HepG2 (cell line): ENCODE measurements around the gene STX5. TPM values are rescaled to one million over a fixed set of nuclear protein-coding genes. Genes with fewer than 3 reads are reported as not detected.

Source experiments
- DPF2 ChIP-seq: sonication (generic); formaldehyde crosslinking; IDR thresholded peaks from 2 replicates; pipeline ENCODE4 v1.4.0; 2020; ENCODE audit warnings: mild to moderate bottlenecking, low read depth, missing genetic modification reagents, borderline replicate concordance
- GABPB1 ChIP-seq: IDR thresholded peaks from 2 replicates; pipeline ENCODE4 v1.6.1; 2016; ENCODE audit warnings: mild to moderate bottlenecking, missing genetic modification reagents, moderate library complexity, missing compliant biosample characterization
- MEF2D ChIP-seq: sonication (generic); formaldehyde crosslinking; IDR thresholded peaks from 2 replicates; pipeline ENCODE4 v1.5.1; 2020; ENCODE audit warnings: mild to moderate bottlenecking, missing genetic modification reagents
- NFIB ChIP-seq: sonication (generic); formaldehyde crosslinking; IDR thresholded peaks from 2 replicates; pipeline ENCODE4 v1.9.0; 2021; ENCODE audit warnings: missing genetic modification reagents, mild to moderate bottlenecking, borderline replicate concordance
- POLR2AphosphoS5 ChIP-seq: IDR thresholded peaks from 2 replicates; pipeline ENCODE4 v1.6.1; 2012; ENCODE audit warnings: low read depth, low read length
- SIN3A ChIP-seq: IDR thresholded peaks from 2 replicates; pipeline ENCODE4 v1.6.1; 2011; ENCODE audit warnings: low read depth, mild to moderate bottlenecking, control low read depth, low read length, borderline replicate concordance
- SRSF9 ChIP-seq: fragments of 200-400 bp; formaldehyde crosslinking; IDR thresholded peaks from 2 replicates; pipeline ENCODE4 v1.6.1; 2018; ENCODE audit warnings: borderline replicate concordance, mild to moderate bottlenecking, low read depth, low read length; ENCODE audit not compliant: insufficient read depth, poor library complexity, severe bottlenecking
- TOE1 ChIP-seq: sonication (generic); formaldehyde crosslinking; IDR thresholded peaks from 2 replicates; pipeline ENCODE4 v1.4.0; 2020; ENCODE audit warnings: mild to moderate bottlenecking, missing genetic modification reagents
- U2AF2 ChIP-seq: fragments of 200-400 bp; formaldehyde crosslinking; IDR thresholded peaks from 2 replicates; pipeline ENCODE4 v1.6.1; 2017; ENCODE audit warnings: low read depth, mild to moderate bottlenecking, low read length
- YEATS4 ChIP-seq: sonication (generic); formaldehyde crosslinking; IDR thresholded peaks from 2 replicates; pipeline ENCODE4 v1.4.0; 2020; ENCODE audit warnings: missing genetic modification reagents, borderline replicate concordance
- ZBTB42 ChIP-seq: sonication (generic); formaldehyde crosslinking; IDR thresholded peaks from 2 replicates; pipeline ENCODE4 v1.5.0; 2020; ENCODE audit warnings: mild to moderate bottlenecking, missing genetic modification reagents
- ZNF263 ChIP-seq: sonication (generic); formaldehyde crosslinking; IDR thresholded peaks from 2 replicates; pipeline ENCODE4 v1.4.0; 2020; ENCODE audit warnings: missing genetic modification reagents
- ZNF431 ChIP-seq: sonication (generic); formaldehyde crosslinking; IDR thresholded peaks from 2 replicates; pipeline ENCODE4 v1.9.0; 2022; ENCODE audit warnings: missing genetic modification reagents, low read depth, mild to moderate bottlenecking, borderline replicate concordance
- ZNF446 ChIP-seq: sonication (generic); formaldehyde crosslinking; IDR thresholded peaks from 2 replicates; pipeline ENCODE4 v1.5.0; 2020; ENCODE audit warnings: mild to moderate bottlenecking, missing genetic modification reagents
- ZNF550 ChIP-seq: sonication (generic); formaldehyde crosslinking; IDR thresholded peaks from 2 replicates; pipeline ENCODE4 v1.4.0; 2020; ENCODE audit warnings: mild to moderate bottlenecking, missing genetic modification reagents, borderline replicate concordance
- ZNF780A ChIP-seq: sonication (generic); formaldehyde crosslinking; IDR thresholded peaks from 2 replicates; pipeline ENCODE4 v1.8.0; 2022; ENCODE audit warnings: mild to moderate bottlenecking, missing genetic modification reagents, moderate library complexity
- polyA plus RNA-seq, 8 experiments: library from polyadenylated mRNA; depleted of rRNA in 3 of 8; stranded (reverse) in 7 of 8; unstranded in 1 of 8; fragments of >200 nt; fragmentation: Illumina TruSeq in 4 of 8; extraction: Trizol in 4 of 8; gene quantifications; 2 replicates each; pipeline versions ENCODE4 v1.2.1 to v1.2.3, GENCODE V29; 2011 to 2016; ENCODE audit warnings: low read depth in 4 of 8, missing spikeins in 1 of 8, mixed read lengths in 1 of 8; ENCODE audit not compliant: insufficient read depth in 1 of 8
- total RNA-seq, 5 experiments: library from RNA; depleted of rRNA; stranded (reverse); fragments of >200 nt; fragmentation: Illumina TruSeq; extraction: Trizol; gene quantifications; 2 replicates each; pipeline ENCODE4 v1.2.3, GENCODE V29; 2016; ENCODE audit warnings: low read depth in 1 of 5
- TF ChIP-seq, protein P1 (sequence below): sonication (generic); formaldehyde crosslinking; conservative IDR thresholded peaks from 2 replicates; pipeline ENCODE4 v1.8.0; 2022; ENCODE audit warnings: low read depth, missing genetic modification reagents
- TF ChIP-seq, protein P2 (sequence below): IDR thresholded peaks from 2 replicates; pipeline ENCODE4 v1.6.1; 2016; ENCODE audit warnings: mild to moderate bottlenecking, missing biosample characterization, missing genetic modification reagents
- TF ChIP-seq, protein P3 (sequence below): sonication (generic); formaldehyde crosslinking; IDR thresholded peaks from 2 replicates; pipeline ENCODE4 v1.5.1; 2020; ENCODE audit warnings: mild to moderate bottlenecking, missing genetic modification reagents
- TF ChIP-seq, protein P4 (sequence below): sonication (generic); formaldehyde crosslinking; IDR thresholded peaks from 2 replicates; pipeline ENCODE4 v1.5.1; 2020; ENCODE audit warnings: mild to moderate bottlenecking, missing genetic modification reagents, borderline replicate concordance
- TF ChIP-seq, protein P5 (sequence below): sonication (generic); formaldehyde crosslinking; IDR thresholded peaks from 2 replicates; pipeline ENCODE4 v1.5.1; 2020; ENCODE audit warnings: missing genetic modification reagents, mild to moderate bottlenecking, borderline replicate concordance

STX5 gene
- total and polyA plus RNA-seq, 2 of the 13 experiments (the other 11 are each of a cell fraction or from before 2014, with no cell fraction given), result 26.9 to 30.0 TPM

DNA sequence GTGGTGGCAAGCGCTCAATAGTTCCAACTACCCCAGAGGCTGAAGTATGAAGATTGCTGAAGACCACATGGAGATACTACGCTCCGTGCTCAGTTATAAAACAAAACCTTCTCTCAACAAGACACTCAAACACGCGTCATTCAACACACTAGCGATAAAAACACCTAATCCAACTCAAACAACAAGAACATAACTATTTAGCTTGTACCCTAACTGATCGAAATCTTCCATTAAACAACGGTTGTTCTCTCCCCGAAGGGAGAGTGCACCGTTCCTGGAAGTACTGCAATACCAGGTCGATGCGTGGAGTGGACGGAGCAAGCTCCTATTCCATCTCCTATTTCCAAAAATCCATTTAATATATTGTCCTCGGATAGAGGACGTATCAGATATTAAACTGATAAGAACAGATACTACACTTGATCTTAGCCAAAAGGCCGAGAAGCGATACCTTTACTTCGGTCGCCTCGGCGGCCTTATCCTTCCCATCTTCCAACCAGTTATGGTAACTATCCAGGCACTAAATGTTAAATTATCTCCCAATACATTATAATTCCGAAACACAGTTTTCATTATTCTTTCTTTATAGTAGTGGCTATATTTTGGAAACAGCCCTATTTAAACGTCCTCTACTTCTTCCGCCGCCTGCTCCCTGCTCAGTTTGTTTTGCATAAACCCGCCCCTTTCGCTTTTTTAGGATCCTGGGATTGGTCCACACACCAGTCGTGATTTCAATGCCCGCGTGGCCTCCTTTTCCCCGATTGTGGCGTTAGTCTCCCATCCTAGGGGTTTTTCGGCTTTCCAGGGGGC, 9.7 kb upstream of the STX5 start (continued):
- TF ChIP-seq ZNF446 (peak; percentile 92; the same call in 1 of the 2 replicates), POLR2AphosphoS5 (peak; percentile 100), SRSF9 (no peak), ZNF780A (CRISPR knock-in tag) (peak; percentile 98), ZBTB42 (CRISPR knock-in tag) (no peak), MEF2D (CRISPR knock-in tag) (peak; percentile 88), DPF2 (CRISPR knock-in tag) (no peak), GABPB1 (no peak), U2AF2 (no peak), NFIB (CRISPR knock-in tag) (no peak), YEATS4 (peak; percentile 77), SIN3A (peak; percentile 99), ZNF431 (CRISPR knock-in tag) (no peak; the same call in 1 of the 2 replicates), ZNF263 (CRISPR knock-in tag) (no peak), TOE1 (CRISPR knock-in tag) (peak; percentile 100), ZNF550 (CRISPR knock-in tag) (no peak)
- TF ChIP-seq, protein P1, sequence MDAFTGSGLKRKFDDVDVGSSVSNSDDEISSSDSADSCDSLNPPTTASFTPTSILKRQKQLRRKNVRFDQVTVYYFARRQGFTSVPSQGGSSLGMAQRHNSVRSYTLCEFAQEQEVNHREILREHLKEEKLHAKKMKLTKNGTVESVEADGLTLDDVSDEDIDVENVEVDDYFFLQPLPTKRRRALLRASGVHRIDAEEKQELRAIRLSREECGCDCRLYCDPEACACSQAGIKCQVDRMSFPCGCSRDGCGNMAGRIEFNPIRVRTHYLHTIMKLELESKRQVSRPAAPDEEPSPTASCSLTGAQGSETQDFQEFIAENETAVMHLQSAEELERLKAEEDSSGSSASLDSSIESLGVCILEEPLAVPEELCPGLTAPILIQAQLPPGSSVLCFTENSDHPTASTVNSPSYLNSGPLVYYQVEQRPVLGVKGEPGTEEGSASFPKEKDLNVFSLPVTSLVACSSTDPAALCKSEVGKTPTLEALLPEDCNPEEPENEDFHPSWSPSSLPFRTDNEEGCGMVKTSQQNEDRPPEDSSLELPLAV (CRISPR knock-in tag), result peak; percentile 95
- TF ChIP-seq, protein P2, sequence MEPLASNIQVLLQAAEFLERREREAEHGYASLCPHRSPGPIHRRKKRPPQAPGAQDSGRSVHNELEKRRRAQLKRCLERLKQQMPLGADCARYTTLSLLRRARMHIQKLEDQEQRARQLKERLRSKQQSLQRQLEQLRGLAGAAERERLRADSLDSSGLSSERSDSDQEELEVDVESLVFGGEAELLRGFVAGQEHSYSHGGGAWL, result no peak
- TF ChIP-seq, protein P3, sequence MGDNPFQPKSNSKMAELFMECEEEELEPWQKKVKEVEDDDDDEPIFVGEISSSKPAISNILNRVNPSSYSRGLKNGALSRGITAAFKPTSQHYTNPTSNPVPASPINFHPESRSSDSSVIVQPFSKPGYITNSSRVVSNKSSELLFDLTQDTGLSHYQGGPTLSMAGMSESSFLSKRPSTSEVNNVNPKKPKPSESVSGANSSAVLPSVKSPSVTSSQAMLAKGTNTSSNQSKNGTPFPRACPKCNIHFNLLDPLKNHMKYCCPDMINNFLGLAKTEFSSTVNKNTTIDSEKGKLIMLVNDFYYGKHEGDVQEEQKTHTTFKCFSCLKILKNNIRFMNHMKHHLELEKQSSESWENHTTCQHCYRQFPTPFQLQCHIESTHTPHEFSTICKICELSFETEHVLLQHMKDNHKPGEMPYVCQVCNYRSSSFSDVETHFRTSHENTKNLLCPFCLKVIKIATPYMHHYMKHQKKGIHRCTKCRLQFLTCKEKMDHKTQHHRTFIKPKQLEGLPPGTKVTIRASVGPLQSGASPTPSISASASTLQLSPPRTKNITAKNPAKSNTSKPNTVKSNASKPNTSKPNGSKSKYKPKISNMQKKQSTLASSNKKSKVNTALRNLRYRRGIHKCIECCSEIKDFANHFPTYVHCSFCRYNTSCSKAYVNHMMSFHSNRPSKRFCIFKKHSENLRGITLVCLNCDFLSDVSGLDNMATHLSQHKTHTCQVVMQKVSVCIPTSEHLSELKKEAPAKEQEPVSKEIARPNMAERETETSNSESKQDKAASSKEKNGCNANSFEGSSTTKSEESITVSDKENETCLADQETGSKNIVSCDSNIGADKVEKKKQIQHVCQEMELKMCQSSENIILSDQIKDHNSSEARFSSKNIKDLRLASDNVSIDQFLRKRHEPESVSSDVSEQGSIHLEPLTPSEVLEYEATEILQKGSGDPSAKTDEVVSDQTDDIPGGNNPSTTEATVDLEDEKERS (CRISPR knock-in tag), result peak; percentile 72
- TF ChIP-seq, protein P4, sequence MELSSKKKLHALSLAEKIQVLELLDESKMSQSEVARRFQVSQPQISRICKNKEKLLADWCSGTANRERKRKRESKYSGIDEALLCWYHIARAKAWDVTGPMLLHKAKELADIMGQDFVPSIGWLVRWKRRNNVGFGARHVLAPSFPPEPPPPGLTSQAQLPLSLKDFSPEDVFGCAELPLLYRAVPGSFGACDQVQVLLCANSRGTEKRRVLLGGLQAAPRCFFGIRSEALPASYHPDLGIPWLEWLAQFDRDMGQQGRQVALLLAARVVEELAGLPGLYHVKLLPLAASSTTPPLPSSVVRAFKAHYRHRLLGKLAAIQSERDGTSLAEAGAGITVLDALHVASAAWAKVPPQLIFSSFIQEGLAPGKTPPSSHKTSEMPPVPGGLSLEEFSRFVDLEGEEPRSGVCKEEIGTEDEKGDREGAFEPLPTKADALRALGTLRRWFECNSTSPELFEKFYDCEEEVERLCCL (CRISPR knock-in tag), result peak; percentile 81; the same call in 1 of the 2 replicates
- TF ChIP-seq, protein P5, sequence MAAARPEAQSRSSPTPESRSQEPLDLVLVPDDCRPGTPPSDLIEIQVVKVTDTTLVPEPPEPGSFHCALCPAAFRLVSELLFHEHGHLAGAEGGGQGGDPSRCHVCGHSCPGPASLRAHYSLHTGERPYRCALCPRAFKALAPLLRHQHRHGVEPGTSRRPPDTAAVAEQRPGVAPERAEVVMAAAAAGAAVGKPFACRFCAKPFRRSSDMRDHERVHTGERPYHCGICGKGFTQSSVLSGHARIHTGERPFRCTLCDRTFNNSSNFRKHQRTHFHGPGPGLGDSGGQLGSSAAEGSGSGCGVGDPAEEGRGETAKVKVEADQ (CRISPR knock-in tag), result no peak; the same call in 1 of the 2 replicates
